DND-41 (cell line): ENCODE data around the gene ECHDC3.

Experiments used
- EZH2 ChIP-seq: IDR thresholded peaks from 3 replicates; pipeline ENCODE4 v1.6.1; 2012; ENCODE audit warnings: borderline replicate concordance, low read depth, mild to moderate bottlenecking, moderate library complexity, low read length, inconsistent platforms; ENCODE audit not compliant: severe bottlenecking
- TF ChIP-seq, protein P1 (sequence below): IDR thresholded peaks from 2 replicates; pipeline ENCODE4 v1.5.1; 2012; ENCODE audit warnings: borderline replicate concordance, low read length, moderate library complexity, mild to moderate bottlenecking; ENCODE audit not compliant: poor library complexity, severe bottlenecking; ENCODE audit errors: extremely low read depth

DNA sequence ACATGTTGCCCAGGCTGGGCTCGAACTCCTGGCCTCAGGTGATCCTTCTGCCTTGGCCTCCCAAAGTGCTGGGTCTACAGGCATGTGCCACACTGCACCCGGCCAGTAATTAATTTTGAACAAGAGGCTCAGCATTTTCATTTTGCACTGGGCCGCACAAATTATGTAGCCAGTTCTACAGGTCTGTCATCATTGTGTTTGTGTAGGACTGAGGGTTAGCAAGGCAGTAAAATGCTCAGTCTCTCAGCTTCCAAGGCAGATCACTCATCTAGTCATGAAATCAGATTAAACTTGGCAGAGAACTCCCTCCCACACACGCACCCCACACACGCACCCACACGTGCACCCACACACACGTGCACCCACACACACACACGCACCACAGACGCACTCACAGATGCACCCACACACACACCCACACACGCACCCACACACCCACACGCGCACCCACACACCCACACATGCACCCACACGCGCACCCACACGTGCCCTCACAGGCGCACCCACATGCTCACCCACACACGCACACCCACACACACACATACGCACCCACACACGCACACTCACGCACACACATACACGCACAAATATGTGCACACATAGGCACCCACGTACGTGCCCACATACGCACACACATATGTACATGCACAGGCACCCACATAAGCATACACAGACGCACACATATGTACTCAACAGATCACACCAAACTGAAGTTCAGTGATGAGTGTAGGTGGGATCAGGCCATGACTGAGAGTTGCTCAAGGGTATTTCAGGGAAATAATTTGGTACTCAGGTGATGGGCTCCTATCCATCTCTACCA is 53.1 kb downstream of the ECHDC3 start:
- TF ChIP-seq, protein P1, sequence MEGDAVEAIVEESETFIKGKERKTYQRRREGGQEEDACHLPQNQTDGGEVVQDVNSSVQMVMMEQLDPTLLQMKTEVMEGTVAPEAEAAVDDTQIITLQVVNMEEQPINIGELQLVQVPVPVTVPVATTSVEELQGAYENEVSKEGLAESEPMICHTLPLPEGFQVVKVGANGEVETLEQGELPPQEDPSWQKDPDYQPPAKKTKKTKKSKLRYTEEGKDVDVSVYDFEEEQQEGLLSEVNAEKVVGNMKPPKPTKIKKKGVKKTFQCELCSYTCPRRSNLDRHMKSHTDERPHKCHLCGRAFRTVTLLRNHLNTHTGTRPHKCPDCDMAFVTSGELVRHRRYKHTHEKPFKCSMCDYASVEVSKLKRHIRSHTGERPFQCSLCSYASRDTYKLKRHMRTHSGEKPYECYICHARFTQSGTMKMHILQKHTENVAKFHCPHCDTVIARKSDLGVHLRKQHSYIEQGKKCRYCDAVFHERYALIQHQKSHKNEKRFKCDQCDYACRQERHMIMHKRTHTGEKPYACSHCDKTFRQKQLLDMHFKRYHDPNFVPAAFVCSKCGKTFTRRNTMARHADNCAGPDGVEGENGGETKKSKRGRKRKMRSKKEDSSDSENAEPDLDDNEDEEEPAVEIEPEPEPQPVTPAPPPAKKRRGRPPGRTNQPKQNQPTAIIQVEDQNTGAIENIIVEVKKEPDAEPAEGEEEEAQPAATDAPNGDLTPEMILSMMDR: no peak
- TF ChIP-seq EZH2: no peak
